IMR-90 (cell line): ENCODE results near the gene PEX10. TPM values are rescaled to one million over a fixed set of nuclear protein-coding genes. Genes with fewer than 3 reads are reported as not detected.

Experiments
- ATAC-seq: fragments of 200-7000 bp; cut with Tn5 transposase; 2 replicates; pipeline ENCODE4 v1.9.1; 2020; ENCODE audit warnings: low read depth, mild to moderate bottlenecking, moderate library complexity
- BruUV-seq: library from RNA; stranded (reverse); fragments of 400-500 nt; replicated peaks from 2 replicates; lab custom pipeline; 2021; lab: Mats Ljungman, UMichigan
- CTCF ChIA-PET: fragments of 300-600 bp; formaldehyde crosslinking; extraction: SDS; loops from one replicate; lab custom pipeline; 2021; ENCODE audit warnings: antibody characterized with exemption; lab: Yijun Ruan, JAX
- POLR2A ChIA-PET: fragments of 300-600 bp; sonication (Branson Sonifier 250); formaldehyde crosslinking; loops from one replicate; lab custom pipeline; 2022; ENCODE audit warnings: antibody characterized with exemption; ENCODE audit not compliant: unreplicated experiment; lab: Charles Lee
- DNase-seq: peaks from one replicate; pipeline ENCODE4 v3.0.0; 2013
- H2AFZ ChIP-seq: replicated peaks from 2 replicates; pipeline ENCODE3; 2013; ENCODE audit warnings: low read length, mild to moderate bottlenecking; ENCODE audit not compliant: poor library complexity
- H2AK5ac ChIP-seq: 2 replicates; pipeline ENCODE4 v1.6.1; 2013; ENCODE audit warnings: low read depth, low read length, inconsistent platforms
- H2AK9ac ChIP-seq: replicated peaks from 2 replicates; pipeline ENCODE3; 2013; ENCODE audit warnings: mild to moderate bottlenecking, low read depth, low read length, moderate library complexity; ENCODE audit not compliant: poor library complexity
- H2BK120ac ChIP-seq: 2 replicates; pipeline ENCODE4 v1.6.1; 2013; ENCODE audit warnings: low read depth, low read length, inconsistent platforms
- H2BK15ac ChIP-seq: 3 replicates; pipeline ENCODE4 v1.6.1; 2013; ENCODE audit warnings: low read depth, low read length, inconsistent platforms
- H2BK20ac ChIP-seq: 2 replicates; pipeline ENCODE4 v1.6.1; 2013; ENCODE audit warnings: low read depth, mild to moderate bottlenecking, inconsistent platforms, low read length, moderate library complexity
- H2BK5ac ChIP-seq: 2 replicates; pipeline ENCODE4 v1.6.1; 2013; ENCODE audit warnings: mild to moderate bottlenecking, low read depth, low read length, inconsistent platforms; ENCODE audit not compliant: poor library complexity, severe bottlenecking
- H3K14ac ChIP-seq: replicated peaks from 2 replicates; pipeline ENCODE4 v1.6.1; 2013; ENCODE audit warnings: low read depth, low read length, inconsistent platforms
- H3K18ac ChIP-seq: 2 replicates; pipeline ENCODE4 v1.6.1; 2013; ENCODE audit warnings: low read depth, low read length, control low read depth
- H3K23ac ChIP-seq: 2 replicates; pipeline ENCODE4 v1.6.1; 2013; ENCODE audit warnings: low read depth, low read length, inconsistent platforms
- H3K27ac ChIP-seq: 2 replicates; pipeline ENCODE4 v1.5.1; 2013; ENCODE audit warnings: mild to moderate bottlenecking, control low read depth, low read length; ENCODE audit not compliant: insufficient read depth
- H3K27me3 ChIP-seq: 2 replicates; pipeline ENCODE4 v1.6.1; 2013; ENCODE audit warnings: low read length; ENCODE audit not compliant: control insufficient read depth, insufficient read depth
- H3K36me3 ChIP-seq: 2 replicates; pipeline ENCODE4 v1.6.1; 2013; ENCODE audit warnings: low read length, mixed read lengths; ENCODE audit not compliant: control insufficient read depth, insufficient read depth
- H3K4ac ChIP-seq: 2 replicates; pipeline ENCODE4 v1.6.1; 2013; ENCODE audit warnings: low read depth, low read length, inconsistent platforms
- H3K4me1 ChIP-seq: 2 replicates; pipeline ENCODE4 v1.6.1; 2013; ENCODE audit warnings: low read length, mixed read lengths; ENCODE audit not compliant: control insufficient read depth, insufficient read depth
- H3K4me2 ChIP-seq: 2 replicates; pipeline ENCODE4 v1.6.1; 2013; ENCODE audit warnings: low read depth, mild to moderate bottlenecking, control low read depth, low read length, moderate library complexity
- H3K4me3 ChIP-seq: 2 replicates; pipeline ENCODE4 v1.5.1; 2013; ENCODE audit warnings: low read depth, mild to moderate bottlenecking, control low read depth, low read length, moderate library complexity; ENCODE audit not compliant: insufficient read depth
- H3K56ac ChIP-seq: 2 replicates; pipeline ENCODE4 v1.6.1; 2013; ENCODE audit warnings: low read length, inconsistent platforms; ENCODE audit not compliant: insufficient read depth; ENCODE audit errors: extremely low read depth
- H3K79me1 ChIP-seq, 2 experiments: 2 replicates each; pipeline ENCODE4 v1.6.1; 2013; ENCODE audit warnings: low read length in 2 of 2, inconsistent platforms in 1 of 2, low read depth in 1 of 2
- H3K9ac ChIP-seq: 2 replicates; pipeline ENCODE4 v1.6.1; 2013; ENCODE audit warnings: low read depth, low read length, control low read depth
- H3K9me1 ChIP-seq: 2 replicates; pipeline ENCODE4 v1.6.1; 2013; ENCODE audit warnings: low read length, inconsistent platforms; ENCODE audit not compliant: insufficient read depth
- H3K9me3 ChIP-seq: 2 replicates; pipeline ENCODE4 v1.6.1; 2013; ENCODE audit warnings: low read length; ENCODE audit not compliant: control insufficient read depth, insufficient read depth
- H4K20me1 ChIP-seq: 2 replicates; pipeline ENCODE4 v1.6.1; 2013; ENCODE audit warnings: low read length, inconsistent platforms; ENCODE audit not compliant: insufficient read depth
- H4K5ac ChIP-seq: 2 replicates; pipeline ENCODE4 v1.6.1; 2013; ENCODE audit warnings: mild to moderate bottlenecking, low read depth, low read length, control low read depth
- H4K8ac ChIP-seq, 2 experiments: 2 replicates each; pipeline ENCODE4 v1.6.1; 2013; ENCODE audit warnings: low read depth in 2 of 2, low read length in 2 of 2, control low read depth in 1 of 2, inconsistent platforms in 1 of 2
- H4K91ac ChIP-seq: 2 replicates; pipeline ENCODE4 v1.6.1; 2013; ENCODE audit warnings: low read depth, low read length, inconsistent platforms; ENCODE audit not compliant: insufficient read depth
- FOS ChIP-seq: fragments of 150-350 bp; IDR thresholded peaks from 2 replicates; pipeline ENCODE4 v1.6.1; 2016; ENCODE audit warnings: low read depth, low read length
- MAZ ChIP-seq: IDR thresholded peaks from 2 replicates; pipeline ENCODE4 v1.6.1; 2012; ENCODE audit warnings: low read depth, mild to moderate bottlenecking, low read length, improper control_type of control experiment, moderate library complexity, borderline replicate concordance
- WGBS, 2 experiments: methylation state at CpG; one replicate each; pipeline versions ENCODE4 v1.1.5 to v1.1.7; 2013; ENCODE audit warnings: missing lambda C conversion rate in 2 of 2; ENCODE audit not compliant: insufficient read length in 1 of 2; ENCODE audit errors: extremely low coverage in 2 of 2; 5-methylcytosine and 5-hydroxymethylcytosine counted together
- dilution Hi-C: fragments of 300-500 bp; cut with HindIII; formaldehyde crosslinking; loops from one replicate; pipeline ENCODE4 v1.14.3; 2018; ENCODE audit warnings: low sequenced_read_pairs; ENCODE audit not compliant: unreplicated experiment
- in situ Hi-C: fragments of 300-500 bp; cut with MboI; formaldehyde crosslinking; loops from 3 replicates; pipeline ENCODE4 v1.14.3; 2019; ENCODE audit warnings: low sequenced_read_pairs, inconsistent platforms, mixed read lengths
- intact Hi-C: fragments of 100-400 bp; cut with micrococcal nuclease; formaldehyde crosslinking; loops from 2 replicates; pipeline ENCODE4 v1.10.0; 2022
- polyA plus RNA-seq, 3 experiments: library from polyadenylated mRNA; depleted of rRNA; stranded (reverse); fragments of >200 nt; gene quantifications; 2 replicates each; pipeline ENCODE4 v1.2.3, GENCODE V29; 2012; ENCODE audit warnings: low replicate concordance in 1 of 3
- total RNA-seq: library from RNA; depleted of rRNA; stranded (reverse); fragments of >200 nt; gene quantifications from 2 replicates; pipeline ENCODE4 v1.2.3, GENCODE V29; 2012

PEX10 gene
- total and polyA plus RNA-seq, 2 of the 4 experiments (the other 2 are of a cell fraction), result 16.9 to 19.7 TPM

GRCh38 chr1:2408456-2408855 is 3.9 kb downstream of the PEX10 start:
- in situ Hi-C loops, result loop anchor here (25.0 kb wide), 1 partner anchor 904 kb away; no protein-coding TSS in a partner anchor
- Histone ChIP-seq H4K20me1 (0 out of 2 replicates have a peak, but pooled peaks cover 14% of the 10 kb centered on the region), H2AK9ac (no peak overlapping the region), H4K91ac (no peak overlapping the region), H2BK120ac (no peak overlapping the region), H2BK5ac (no peak overlapping the region), H3K36me3 (peaks cover 47% of the 10 kb centered on the region), H3K79me1 (peaks cover 14 to 49% of the 10 kb centered on the region in 2 experiments), H3K14ac (no peak overlapping the region), H3K4me2 (no peak overlapping the region), H3K9me3 (no peaks in the 10 kb centered on the region), H4K5ac (no peak overlapping the region), H3K9ac (no peak overlapping the region), H4K8ac (no peak overlapping the region), H2AK5ac (no peak overlapping the region), H3K27me3 (no peaks in the 10 kb centered on the region), H3K23ac (no peak overlapping the region), H3K9me1 (no peaks in the 10 kb centered on the region), H3K18ac (no peak overlapping the region), H2BK20ac (no peak overlapping the region), H3K4ac (no peak overlapping the region), H3K56ac (no peak overlapping the region), H3K4me1 (peaks cover 15% of the 10 kb centered on the region), H2BK15ac (no peak overlapping the region), H2AFZ (no peak overlapping the region), H3K4me3 (no peak overlapping the region), H3K27ac (no peak overlapping the region)
- ChIA-PET CTCF (no interaction called here), POLR2A (no interaction called here)
- dilution Hi-C loops, result no loop called here
- BruUV-seq, result no TSS peak
- 84% methylated on average over 4 of the region's 24 CpGs; no CpG with 5 or more reads in 1 of the 2 experiments for WGBS, 2 experiments
- DNase-seq (no peak), ATAC-seq (no peak)
- TF ChIP-seq FOS (no peak), MAZ (no peak)
- intact Hi-C loops, result no loop called here
